Stimulated activated naive CD4-positive, alpha-beta T cell (primary cell): ENCODE results near the gene CDH13.

Experiments used
- DNase-seq, 6 experiments: peaks; one replicate each; lab custom pipeline; 2025; lab: John Stamatoyannopoulos, UW

CDH13 gene

GRCh38 chr16:83307594-83307992, 680.8 kb downstream of the CDH13 start:
- no peak for DNase-seq

- no peak for DNase-seq
Measured at GRCh38 chr16:83308414-83308813, 681.6 kb downstream of the CDH13 start.

GRCh38 chr16:83310816-83311215, 684.0 kb downstream of the CDH13 start:
- DNase-seq: no peak

- no peak for DNase-seq
Measured at GRCh38 chr16:83312015-83312717, 685.4 kb downstream of the CDH13 start.

- no peak for DNase-seq
Measured at GRCh38 chr16:83312718-83313245, 686.0 kb downstream of the CDH13 start.

- no peak for DNase-seq
Measured at GRCh38 chr16:83315271-83315670, 688.5 kb downstream of the CDH13 start.

GRCh38 chr16:83316458-83316857, 689.7 kb downstream of the CDH13 start:
- DNase-seq: no peak

GRCh38 chr16:83318390-83318789, 691.6 kb downstream of the CDH13 start:
- no peak for DNase-seq

- no peak for DNase-seq
Measured at GRCh38 chr16:83328936-83329335, 702.2 kb downstream of the CDH13 start.

GRCh38 chr16:83329441-83329840, 702.7 kb downstream of the CDH13 start:
- no peak for DNase-seq

GRCh38 chr16:83330251-83330650, 703.5 kb downstream of the CDH13 start:
- no peak for DNase-seq

- DNase-seq: no peak
Measured at GRCh38 chr16:83335076-83335475, 708.3 kb downstream of the CDH13 start.

GRCh38 chr16:83336603-83337002, 709.8 kb downstream of the CDH13 start:
- no peak for DNase-seq

- no peak for DNase-seq
Measured at GRCh38 chr16:83338138-83338537, 711.4 kb downstream of the CDH13 start.

GRCh38 chr16:83338941-83339340, 712.2 kb downstream of the CDH13 start:
- DNase-seq: no peak

- DNase-seq: no peak
Measured at GRCh38 chr16:83343935-83344366, 717.2 kb downstream of the CDH13 start.

- DNase-seq: no peak
Measured at GRCh38 chr16:83345846-83346640, 719.3 kb downstream of the CDH13 start.

- DNase-seq: no peak
Measured at GRCh38 chr16:83348991-83349390, 722.2 kb downstream of the CDH13 start.

GRCh38 chr16:83350481-83350880, 723.7 kb downstream of the CDH13 start:
- DNase-seq: no peak

- DNase-seq: no peak
Measured at GRCh38 chr16:83351846-83352245, 725.1 kb downstream of the CDH13 start.

GRCh38 chr16:83353241-83353640, 726.5 kb downstream of the CDH13 start:
- DNase-seq: no peak

GRCh38 chr16:83354015-83354414, 727.2 kb downstream of the CDH13 start:
- DNase-seq: no peak

GRCh38 chr16:83355570-83356218, 728.9 kb downstream of the CDH13 start:
- DNase-seq: no peak
